ENCODE measurements around the gene MYADM. TPM values are rescaled to one million over a fixed set of nuclear protein-coding genes. Genes with fewer than 3 reads are reported as not detected.
"Not testable (repeated sequence)": the region's sequence is repeated elsewhere in the genome, so short reads cannot be mapped to it uniquely, and the experiment has no call there.

The MYADM gene
- 43.9 and 78.9 TPM in 2 replicates for total RNA-seq
- polyA plus RNA-seq (2012), result 103 TPM

- DNase-seq (ENCODE audit: low read depth), result peak; percentile 99
These were observed at the start of gene MYADM for GRCh38 chr19:53867225-53868090. Gene MYADM, plus strand, starts transcription at chr19:53867883. Its CDS starts 5,647 bp downstream, at chr19:53873530.

GRCh38 chr19:53818756-53819155 is 48.9 kb upstream of the MYADM start:
- no peak for DNase-seq (ENCODE audit: low read depth)

- DNase-seq (ENCODE audit: low read depth), result no peak
These were observed 47.8 kb upstream of the MYADM start for GRCh38 chr19:53819861-53820260.

GRCh38 chr19:53823380-53824120 is 44.1 kb upstream of the MYADM start:
- DNase-seq (ENCODE audit: low read depth), result no peak

GRCh38 chr19:53824134-53824611 is 43.5 kb upstream of the MYADM start, which contains the start of gene NLRP12:
Gene NLRP12, minus strand, starts transcription at chr19:53824314. Its CDS starts 140 bp downstream, at chr19:53824174.
- DNase-seq (ENCODE audit: low read depth), result no peak

GRCh38 chr19:53826876-53827275 is 40.8 kb upstream of the MYADM start:
- no peak for DNase-seq (ENCODE audit: low read depth)

GRCh38 chr19:53828531-53828930 is 39.2 kb upstream of the MYADM start:
- no peak for DNase-seq (ENCODE audit: low read depth)

GRCh38 chr19:53832861-53833260 is 34.8 kb upstream of the MYADM start:
- DNase-seq (ENCODE audit: low read depth), result not testable (repeated sequence)

GRCh38 chr19:53838446-53838845 is 29.2 kb upstream of the MYADM start:
- not testable (repeated sequence) for DNase-seq (ENCODE audit: low read depth)

- DNase-seq (ENCODE audit: low read depth), result not testable (repeated sequence)
These were observed 27.4 kb upstream of the MYADM start for GRCh38 chr19:53840241-53840640.

GRCh38 chr19:53840914-53841313 is 26.8 kb upstream of the MYADM start:
- DNase-seq (ENCODE audit: low read depth), result peak; percentile 73

GRCh38 chr19:53844849-53845246 is 22.8 kb upstream of the MYADM start:
- no peak for DNase-seq (ENCODE audit: low read depth)

GRCh38 chr19:53847555-53847954 is 20.1 kb upstream of the MYADM start:
- DNase-seq (ENCODE audit: low read depth), result no peak

- no peak for DNase-seq (ENCODE audit: low read depth)
These were observed 18.4 kb upstream of the MYADM start for GRCh38 chr19:53849237-53849676.

GRCh38 chr19:53853707-53854106 is 14.0 kb upstream of the MYADM start:
- no peak for DNase-seq (ENCODE audit: low read depth)

GRCh38 chr19:53864308-53864836 is 3.3 kb upstream of the MYADM start:
- DNase-seq (ENCODE audit: low read depth), result no peak

GRCh38 chr19:53865523-53865917 is 2.2 kb upstream of the MYADM start:
- no peak for DNase-seq (ENCODE audit: low read depth)

- DNase-seq (ENCODE audit: low read depth), result peak; percentile 66
These were observed 1.5 kb upstream of the MYADM start for GRCh38 chr19:53865918-53866864.

GRCh38 chr19:53866865-53867224 is 838 bp upstream of the MYADM start:
- no peak for DNase-seq (ENCODE audit: low read depth)

- DNase-seq (ENCODE audit: low read depth), result peak; percentile 71
These were observed 608 bp downstream of the MYADM start for GRCh38 chr19:53868091-53868891.
